ENCODE measurements around the gene UBAP1.
"Not testable (repeated sequence)": the region's sequence is repeated elsewhere in the genome, so short reads cannot be mapped to it uniquely, and the experiment has no call there.

Gene UBAP1

DNA sequence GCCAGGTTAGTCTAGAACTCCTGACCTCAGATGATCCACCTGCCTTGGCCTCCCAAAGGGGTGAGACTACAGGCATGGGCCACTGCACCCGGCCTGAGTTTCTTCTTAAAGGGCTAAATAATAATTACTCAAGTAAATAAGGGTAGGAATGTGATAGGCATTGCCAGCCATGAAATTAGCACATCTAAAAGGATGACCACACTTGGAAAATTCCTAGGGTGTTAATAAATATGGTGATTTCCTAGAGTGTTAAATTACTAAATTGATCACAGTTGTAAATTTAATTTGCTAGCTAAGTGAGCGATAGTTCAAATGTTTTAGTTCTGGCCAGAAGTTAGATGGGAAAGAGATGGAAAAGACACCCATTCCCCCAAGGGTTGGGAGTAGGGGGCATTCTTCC, 53.4 kb downstream of the UBAP1 start:
- peaks cover 62% of the 10 kb centered on the region for H3K36me3 Mint-ChIP-seq
- no peaks in the 10 kb centered on the region for H3K9me3 Mint-ChIP-seq
- peaks cover 10% of the 10 kb centered on the region for H3K4me1 Mint-ChIP-seq
- H3K27ac Mint-ChIP-seq, result no peak overlapping the region
- H3K4me3 Mint-ChIP-seq, result no peak overlapping the region
- DNase-seq (ENCODE audit: low spot score in 2 of 2) (no peak), ATAC-seq (no peak)

DNA sequence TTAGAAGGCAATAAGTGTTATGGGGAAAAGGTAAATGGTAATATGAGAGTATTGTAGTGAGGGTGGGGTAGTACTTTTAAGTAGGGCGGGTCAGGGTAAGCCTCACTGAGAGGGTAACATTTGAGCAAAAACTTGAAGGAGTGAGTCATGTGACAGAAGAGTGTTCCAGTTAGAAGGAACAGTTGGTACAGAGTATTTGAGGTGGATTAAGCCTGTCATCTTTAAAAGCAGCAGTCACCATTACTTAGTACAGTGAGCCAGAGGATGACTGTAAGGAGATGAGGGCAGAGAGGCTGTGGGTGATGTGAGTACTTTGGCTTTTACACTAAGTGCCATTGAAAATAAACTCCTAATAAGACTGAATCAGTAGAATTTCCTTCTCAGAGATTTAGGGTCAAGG, 54.8 kb downstream of the UBAP1 start:
- no peak overlapping the region for H3K4me3 Mint-ChIP-seq
- DNase-seq (ENCODE audit: low spot score in 2 of 2) (no peak), ATAC-seq (no peak)
- H3K9me3 Mint-ChIP-seq, result no peaks in the 10 kb centered on the region
- peak overlapping the region; percentile 5 for H3K27ac Mint-ChIP-seq
- peaks cover 18% of the 10 kb centered on the region for H3K4me1 Mint-ChIP-seq
- H3K36me3 Mint-ChIP-seq, result peaks cover 66% of the 10 kb centered on the region

GRCh38 chr9:34237836-34238235, 59.0 kb downstream of the UBAP1 start:
- H3K36me3 Mint-ChIP-seq, result peaks cover 85% of the 10 kb centered on the region

GRCh38 chr9:34240006-34240405, 61.2 kb downstream of the UBAP1 start:
- Mint-ChIP-seq H3K4me1 (peaks cover 30% of the 10 kb centered on the region), H3K27ac (peak overlapping the region; percentile 2), H3K4me3 (no peak overlapping the region), H3K36me3 (peaks cover 79% of the 10 kb centered on the region), H3K9me3 (no peaks in the 10 kb centered on the region)
- ATAC-seq, result no peak
- no peak for DNase-seq (ENCODE audit: low spot score in 2 of 2)

More at GRCh38 chr9:34237836-34238235, 59.0 kb downstream of the UBAP1 start:
- Mint-ChIP-seq H3K9me3 (no peaks in the 10 kb centered on the region), H3K27ac (no peak overlapping the region), H3K4me1 (peaks cover 24% of the 10 kb centered on the region), H3K4me3 (no peak overlapping the region)
- DNase-seq (ENCODE audit: low spot score in 2 of 2) (no peak), ATAC-seq (no peak)

DNA sequence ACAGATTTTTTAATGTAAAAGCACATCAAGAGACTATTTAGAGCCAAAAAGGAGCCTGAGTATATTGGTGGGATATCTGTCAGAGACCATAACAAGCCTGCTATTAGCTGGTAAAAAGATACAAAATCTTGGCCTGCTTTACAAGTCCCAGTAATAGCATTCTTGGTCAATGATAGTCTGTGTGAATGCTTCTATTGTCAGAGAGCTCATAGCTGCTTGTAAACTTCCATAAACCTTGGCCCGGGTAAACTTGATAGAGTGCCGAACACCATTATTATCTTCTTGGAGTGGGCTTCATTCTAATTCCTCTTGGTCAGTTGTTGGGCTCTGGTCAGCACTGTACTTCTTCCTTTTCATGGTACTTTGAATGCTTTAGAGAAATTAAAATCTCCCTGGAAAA, 64.0 kb downstream of the UBAP1 start:
- Mint-ChIP-seq H3K9me3 (no peaks in the 10 kb centered on the region), H3K4me3 (no peak overlapping the region), H3K36me3 (peaks cover 70% of the 10 kb centered on the region), H3K27ac (no peak overlapping the region), H3K4me1 (peaks cover 20% of the 10 kb centered on the region)
- no peak for DNase-seq (ENCODE audit: low spot score in 2 of 2)
- ATAC-seq, result no peak

- H3K9me3 Mint-ChIP-seq; ATAC-seq; DNase-seq (ENCODE audit: low spot score in 2 of 2); H3K4me3 Mint-ChIP-seq; H3K27ac Mint-ChIP-seq: not testable (repeated sequence)
- peaks cover 10% of the 10 kb centered on the region for H3K4me1 Mint-ChIP-seq
- H3K36me3 Mint-ChIP-seq, result peaks cover 80% of the 10 kb centered on the region
Measured at GRCh38 chr9:34245212-34245611, 66.4 kb downstream of the UBAP1 start.

GRCh38 chr9:34246453-34246852, 67.6 kb downstream of the UBAP1 start:
- no peak for DNase-seq (ENCODE audit: low spot score in 2 of 2)
- H3K27ac Mint-ChIP-seq, result peak overlapping the region; percentile 23
- H3K36me3 Mint-ChIP-seq, result peaks cover 84% of the 10 kb centered on the region
- H3K4me1 Mint-ChIP-seq, result peaks cover 10% of the 10 kb centered on the region
- H3K4me3 Mint-ChIP-seq, result no peak overlapping the region
- ATAC-seq, result no peak
- no peaks in the 10 kb centered on the region for H3K9me3 Mint-ChIP-seq

GRCh38 chr9:34247782-34248181, 68.9 kb downstream of the UBAP1 start:
- not testable (repeated sequence) for H3K27ac Mint-ChIP-seq; DNase-seq (ENCODE audit: low spot score in 2 of 2); ATAC-seq

GRCh38 chr9:34249274-34249673, 70.4 kb downstream of the UBAP1 start:
- H3K4me3 Mint-ChIP-seq, result no peak overlapping the region
- H3K36me3 Mint-ChIP-seq, result peaks cover 77% of the 10 kb centered on the region
- H3K4me1 Mint-ChIP-seq, result peaks cover under 1% of the 10 kb centered on the region
- peak overlapping the region; percentile 38 for H3K27ac Mint-ChIP-seq
- DNase-seq (ENCODE audit: low spot score in 2 of 2), result no peak
- H3K9me3 Mint-ChIP-seq, result no peaks in the 10 kb centered on the region
- ATAC-seq, result no peak

More at GRCh38 chr9:34247782-34248181, 68.9 kb downstream of the UBAP1 start:
- peaks cover 84% of the 10 kb centered on the region for H3K36me3 Mint-ChIP-seq
- H3K9me3 Mint-ChIP-seq, H3K4me3 Mint-ChIP-seq, H3K4me1 Mint-ChIP-seq: not testable (repeated sequence)

DNA sequence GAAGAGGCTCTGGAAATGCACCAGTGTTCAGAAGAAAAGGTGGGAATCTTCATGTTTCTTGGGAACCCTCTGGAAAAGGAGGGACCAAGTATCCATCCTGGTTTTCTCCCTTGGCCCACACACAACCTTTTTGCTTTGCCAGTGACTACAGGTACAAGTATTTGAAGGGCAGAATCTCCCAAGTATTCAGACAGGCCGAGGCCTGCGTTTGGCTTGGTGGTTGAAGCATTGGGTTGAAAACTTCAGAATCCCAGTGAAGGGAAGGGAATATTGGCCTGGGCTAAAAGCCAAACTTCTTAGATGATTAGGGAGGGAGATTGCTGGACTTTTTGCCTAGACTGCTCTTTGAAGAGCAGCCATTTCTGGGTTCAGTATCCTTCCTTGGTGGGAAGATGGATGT, 71.9 kb downstream of the UBAP1 start:
- no peak for DNase-seq (ENCODE audit: low spot score in 2 of 2)
- Mint-ChIP-seq H3K9me3 (no peaks in the 10 kb centered on the region), H3K4me1 (no peaks in the 10 kb centered on the region), H3K4me3 (no peak overlapping the region), H3K27ac (peak overlapping the region; percentile 67), H3K36me3 (peaks cover 83% of the 10 kb centered on the region)
- no peak for ATAC-seq

DNA sequence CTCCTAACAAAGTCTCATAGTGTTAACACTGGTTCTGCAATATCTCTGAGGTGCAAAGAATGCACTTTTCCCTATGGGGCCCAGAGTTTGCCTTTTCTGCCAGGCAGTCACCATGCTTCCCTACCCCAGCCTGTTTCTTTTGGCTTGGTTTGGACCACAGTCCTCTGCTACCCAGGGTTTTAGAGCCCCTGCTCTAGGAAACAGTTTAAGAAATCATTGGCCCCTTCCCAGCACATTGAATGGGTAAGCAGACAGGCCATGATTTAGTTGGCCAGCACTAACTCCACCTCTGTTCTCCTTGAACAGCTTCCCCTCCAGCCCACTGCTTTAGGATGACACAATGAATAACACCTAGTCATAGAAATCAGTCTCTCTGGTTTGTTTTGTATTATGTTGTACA, 73.2 kb downstream of the UBAP1 start:
- no peak overlapping the region for H3K4me3 Mint-ChIP-seq
- peak overlapping the region; percentile 67 for H3K27ac Mint-ChIP-seq
- no peaks in the 10 kb centered on the region for H3K4me1 Mint-ChIP-seq
- DNase-seq (ENCODE audit: low spot score in 2 of 2) (no peak), ATAC-seq (no peak)
- H3K9me3 Mint-ChIP-seq, result no peaks in the 10 kb centered on the region
- H3K36me3 Mint-ChIP-seq, result peaks cover 80% of the 10 kb centered on the region

- ATAC-seq (peak; percentile 69), DNase-seq (ENCODE audit: low spot score in 2 of 2) (peak; percentile 68)
- H3K36me3 Mint-ChIP-seq, result peaks cover 72% of the 10 kb centered on the region
- H3K9me3 Mint-ChIP-seq, result no peaks in the 10 kb centered on the region
- H3K4me1 Mint-ChIP-seq, result no peaks in the 10 kb centered on the region
- peak overlapping the region; percentile 67 for H3K27ac Mint-ChIP-seq
- no peak overlapping the region for H3K4me3 Mint-ChIP-seq
Measured at GRCh38 chr9:34252670-34253459, 74.0 kb downstream of the UBAP1 start.

GRCh38 chr9:34253460-34253837, 74.6 kb downstream of the UBAP1 start:
- no peak for ATAC-seq
- H3K4me3 Mint-ChIP-seq, result no peak overlapping the region
- DNase-seq (ENCODE audit: low spot score in 2 of 2), result no peak
- H3K4me1 Mint-ChIP-seq, result no peaks in the 10 kb centered on the region
- H3K27ac Mint-ChIP-seq, result no peak overlapping the region
- H3K36me3 Mint-ChIP-seq, result peaks cover 66% of the 10 kb centered on the region
- no peaks in the 10 kb centered on the region for H3K9me3 Mint-ChIP-seq

DNA sequence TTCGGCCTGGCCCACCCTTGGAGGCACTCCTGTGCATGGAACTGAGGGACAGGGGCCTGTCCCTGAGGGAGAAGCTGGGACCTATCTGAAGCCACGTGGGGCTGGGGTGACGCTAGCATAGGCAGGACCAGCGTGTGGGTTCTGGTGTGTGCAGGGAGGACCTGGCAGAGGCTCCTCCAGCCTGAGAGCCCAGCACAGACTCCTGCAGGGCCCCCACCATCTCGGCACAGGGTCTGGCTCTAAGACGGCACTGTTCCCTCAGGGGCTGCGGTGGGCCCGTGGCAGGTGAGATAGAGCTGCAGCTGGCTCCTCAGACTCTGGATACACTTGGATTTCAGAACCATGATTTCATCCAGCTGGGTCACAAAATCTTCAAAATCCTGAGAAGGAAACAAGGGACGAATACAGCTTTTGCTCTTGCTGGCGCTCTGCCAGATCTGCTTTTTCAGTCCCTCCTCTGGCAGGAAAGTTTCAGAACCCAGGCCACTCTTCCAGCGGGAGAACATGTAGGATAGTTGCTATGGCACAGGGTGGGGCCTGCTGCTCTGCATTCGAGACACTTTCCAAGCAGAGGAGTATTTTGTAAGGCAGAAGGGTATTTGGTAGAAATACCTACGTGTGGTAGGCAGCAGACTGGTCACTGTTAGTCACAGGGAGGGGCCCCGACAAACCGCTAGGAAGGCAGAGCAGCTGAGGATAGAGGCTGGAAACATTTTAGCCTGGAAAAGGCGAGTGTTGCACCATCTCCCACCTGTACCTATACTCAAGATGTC, 75.5 kb downstream of the UBAP1 start:
- Mint-ChIP-seq H3K4me1 (no peaks in the 10 kb centered on the region), H3K27ac (peak overlapping the region; percentile 87), H3K36me3 (peaks cover 57% of the 10 kb centered on the region), H3K4me3 (no peak overlapping the region), H3K9me3 (no peaks in the 10 kb centered on the region)
- DNase-seq (ENCODE audit: low spot score in 2 of 2) (no peak), ATAC-seq (no peak)

DNA sequence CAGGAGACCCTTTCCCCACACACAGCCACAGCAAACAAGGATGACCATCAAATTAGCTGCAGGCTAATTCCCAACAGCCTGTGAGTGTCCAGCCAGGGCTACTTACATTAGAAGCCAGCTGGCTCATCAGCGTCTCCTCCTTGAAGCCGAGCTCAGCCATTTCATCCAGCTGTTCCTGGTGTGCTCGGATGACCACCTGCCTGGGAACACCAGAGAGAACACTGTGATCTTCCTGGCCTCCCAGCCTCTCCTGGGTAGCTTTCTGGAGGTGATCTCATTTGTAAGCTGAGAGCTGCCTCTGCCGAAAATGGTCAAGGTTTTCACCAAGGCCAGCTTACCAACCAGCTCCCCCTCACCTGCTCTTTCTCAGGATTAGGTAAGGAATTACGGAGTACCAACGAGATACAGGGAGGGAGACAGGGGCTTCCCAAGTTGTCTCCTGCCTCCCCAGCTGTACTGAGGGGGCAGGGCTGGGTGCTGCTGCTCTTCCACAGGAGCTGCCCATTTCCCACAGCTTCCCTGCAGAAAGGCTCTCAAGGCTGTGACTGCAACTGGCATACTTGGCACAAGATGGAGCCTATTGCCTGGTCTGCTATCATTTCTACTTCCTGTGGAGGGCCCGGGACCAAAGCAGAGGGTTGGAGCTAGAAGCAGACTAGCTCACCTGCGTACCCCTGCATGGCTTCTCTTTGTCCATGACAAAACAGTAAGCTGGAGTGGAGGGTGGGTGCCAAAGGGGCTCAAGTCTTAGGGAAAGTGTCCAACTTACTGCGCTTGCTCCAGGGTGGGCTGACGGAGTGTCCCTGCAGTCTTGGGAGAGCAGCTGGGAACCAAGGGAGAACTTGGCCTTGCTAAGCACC, 76.4 kb downstream of the UBAP1 start:
- peaks cover 48% of the 10 kb centered on the region for H3K36me3 Mint-ChIP-seq
- H3K4me1 Mint-ChIP-seq, result no peaks in the 10 kb centered on the region
- no peaks in the 10 kb centered on the region for H3K9me3 Mint-ChIP-seq
- ATAC-seq (no peak), DNase-seq (ENCODE audit: low spot score in 2 of 2) (no peak)
- no peak overlapping the region for H3K4me3 Mint-ChIP-seq
- peak overlapping the region; percentile 43 for H3K27ac Mint-ChIP-seq

Data from stimulated activated effector memory CD8-positive, alpha-beta T cell treated with anti-CD3 and anti-CD28 coated beads, Interleukin-12 subunit alpha, Interleukin-12 subunit beta, amount 100 ng/mL, for 72 hours (primary cell).